GM21423 (cell line): ENCODE data around the gene ZNF783.
"Not testable (repeated sequence)": the region's sequence is repeated elsewhere in the genome, so short reads cannot be mapped to it uniquely, and the experiment has no call there.

ENCODE experiments used
- ATAC-seq: cut with Tn5 transposase; IDR thresholded peaks from one replicate; pipeline ENCODE4 v1.9.1; 2021; ENCODE audit warnings: mild to moderate bottlenecking, moderate library complexity; ENCODE audit not compliant: unreplicated experiment

Gene ZNF783

GRCh38 chr7:149297034-149297755, 35.2 kb downstream of the ZNF783 start:
- ATAC-seq, result no peak

- ATAC-seq, result no peak
Measured at GRCh38 chr7:149300620-149301285, 38.8 kb downstream of the ZNF783 start.

GRCh38 chr7:149302222-149302621, 40.2 kb downstream of the ZNF783 start:
- no peak for ATAC-seq

GRCh38 chr7:149302865-149303264, 40.9 kb downstream of the ZNF783 start:
- no peak for ATAC-seq

GRCh38 chr7:149304006-149304405, 42.0 kb downstream of the ZNF783 start:
- no peak for ATAC-seq

- no peak for ATAC-seq
Measured at GRCh38 chr7:149306854-149307253, 44.9 kb downstream of the ZNF783 start.

GRCh38 chr7:149307775-149308501, 45.9 kb downstream of the ZNF783 start:
- no peak for ATAC-seq

DNA sequence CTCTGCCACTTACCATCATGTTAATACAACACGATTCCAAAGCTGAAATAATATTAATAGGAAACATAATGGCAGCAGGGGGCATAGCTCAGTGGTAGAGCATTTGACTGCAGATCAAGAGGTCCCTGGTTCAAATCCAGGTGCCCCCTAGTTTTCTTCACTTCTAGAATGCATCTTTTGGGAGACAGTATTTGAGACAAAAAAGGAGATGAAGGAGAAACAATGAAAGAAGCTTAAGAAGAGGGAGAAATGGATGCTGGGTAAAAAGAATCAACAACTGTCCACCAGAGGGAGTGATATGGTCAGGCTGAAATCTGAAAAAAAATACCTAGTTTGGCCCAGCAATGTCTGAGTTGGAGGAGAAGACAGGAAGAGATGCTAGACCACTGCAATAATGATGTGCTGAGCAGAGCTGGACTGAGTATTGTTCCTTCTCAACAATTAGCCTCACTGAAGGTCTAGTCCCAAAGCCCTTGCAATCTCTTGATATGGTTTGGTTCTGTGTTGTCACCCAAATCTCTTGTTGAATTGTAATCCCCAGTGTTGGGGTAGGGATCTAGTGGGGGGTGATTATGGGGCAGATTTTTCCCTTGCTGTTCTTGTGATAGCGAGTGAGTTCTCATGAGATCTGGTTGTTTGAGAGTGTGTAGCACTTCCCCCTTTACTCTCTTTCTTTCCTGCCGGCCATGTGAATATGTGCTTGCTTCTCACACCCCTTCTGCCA, 48.3 kb downstream of the ZNF783 start:
- no peak for ATAC-seq

DNA sequence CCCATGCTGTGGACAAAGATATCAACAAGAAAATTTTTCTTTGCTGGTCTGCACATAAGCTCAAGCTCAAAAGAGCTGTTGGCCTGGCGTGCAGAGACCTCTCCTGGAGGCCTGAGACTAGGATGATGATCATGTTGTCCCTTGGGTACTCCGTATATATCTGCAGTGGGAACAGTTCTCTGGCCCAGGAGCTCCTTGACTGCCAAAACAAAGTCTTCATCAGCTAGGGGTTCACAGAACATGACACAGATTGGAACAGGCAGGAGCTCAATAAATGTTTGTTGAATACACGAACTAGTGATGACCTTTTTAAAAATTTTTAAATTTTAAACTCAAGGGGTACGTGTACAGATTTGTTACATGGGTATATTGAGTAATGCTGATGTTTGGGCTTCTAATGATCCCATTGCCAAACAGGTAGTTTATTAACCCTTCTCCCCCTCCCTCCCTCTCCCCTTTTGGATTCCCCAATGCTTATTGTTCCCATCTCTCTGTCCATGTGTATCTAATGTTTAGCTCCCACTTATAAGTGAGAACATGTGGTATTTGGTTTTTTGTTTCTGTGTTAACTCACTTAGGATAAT, 49.1 kb downstream of the ZNF783 start:
- no peak for ATAC-seq

- ATAC-seq, result no peak
Measured at GRCh38 chr7:149313981-149314380, 52.0 kb downstream of the ZNF783 start.

DNA sequence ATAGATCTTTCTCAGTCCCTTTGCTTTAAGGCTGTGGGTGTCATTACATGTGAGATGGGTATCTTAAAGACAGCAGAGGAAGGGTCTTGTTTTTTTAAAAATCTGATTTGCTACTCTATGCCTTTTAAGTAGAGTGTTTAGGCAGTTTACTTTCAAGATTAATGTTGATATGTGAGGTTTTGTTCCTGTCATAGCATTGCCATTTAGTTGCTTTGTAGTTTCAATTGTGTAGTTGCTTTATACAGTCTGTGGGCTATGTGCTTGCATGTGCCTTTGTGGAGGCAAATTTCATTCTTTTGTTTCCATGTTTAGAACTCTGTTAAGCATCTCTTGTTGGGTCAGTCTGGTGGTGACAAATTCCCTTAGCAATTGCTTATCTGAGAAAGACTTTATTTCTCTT, 54.6 kb downstream of the ZNF783 start:
- no peak for ATAC-seq

- no peak for ATAC-seq
Measured at GRCh38 chr7:149317496-149317895, 55.5 kb downstream of the ZNF783 start.

DNA sequence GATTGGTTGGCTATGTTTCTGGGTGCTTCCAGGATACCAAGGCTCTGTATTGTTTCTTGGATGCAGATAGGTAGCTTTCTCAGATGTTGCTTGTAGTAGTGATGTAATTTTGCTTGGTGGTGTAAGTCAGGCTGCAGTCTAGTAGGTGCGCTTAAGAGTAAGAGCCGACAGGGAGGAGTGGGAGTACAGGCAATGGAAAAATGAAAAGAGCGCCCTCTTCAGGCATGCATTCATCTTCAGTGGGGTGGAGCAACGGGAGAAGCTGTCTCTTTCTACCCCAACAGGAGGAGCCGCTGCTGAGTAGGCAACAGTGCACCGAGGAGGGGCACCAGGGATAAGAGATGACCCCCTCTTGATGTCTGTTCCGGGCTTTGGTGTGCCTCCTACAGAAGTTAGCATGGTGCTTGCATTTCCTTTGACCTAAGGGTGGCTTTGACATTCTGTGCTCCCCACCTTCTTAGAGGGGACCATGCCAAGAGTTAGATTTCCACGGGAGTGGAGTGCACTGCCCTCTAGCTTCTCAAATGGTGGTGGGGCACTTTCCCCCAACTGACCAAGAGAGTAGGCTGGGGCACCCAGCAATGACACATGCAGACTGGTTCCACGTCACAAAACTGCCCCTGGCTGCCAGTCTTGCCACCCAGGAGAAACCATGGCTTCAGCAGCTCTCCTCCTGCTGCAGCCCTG, 56.1 kb downstream of the ZNF783 start:
- no peak for ATAC-seq

DNA sequence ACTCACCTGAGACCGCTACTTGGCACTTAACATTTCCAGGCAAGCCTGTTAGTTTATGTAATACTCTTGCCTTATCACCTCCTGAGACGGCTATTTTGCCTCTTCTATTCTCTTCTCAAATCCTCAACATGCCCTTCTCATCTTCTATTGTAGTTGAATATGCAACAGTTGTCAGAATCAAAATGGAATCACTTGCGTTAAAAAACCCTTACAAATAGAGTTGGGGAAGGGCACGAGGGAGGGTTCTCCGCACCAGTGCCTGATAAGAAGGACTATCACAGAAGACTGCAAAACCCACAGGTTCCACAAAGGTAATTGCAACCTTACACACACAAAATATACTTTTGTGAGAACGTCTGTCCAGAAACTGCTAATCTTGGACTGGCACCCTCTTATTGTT, 57.4 kb downstream of the ZNF783 start:
- ATAC-seq, result no peak

DNA sequence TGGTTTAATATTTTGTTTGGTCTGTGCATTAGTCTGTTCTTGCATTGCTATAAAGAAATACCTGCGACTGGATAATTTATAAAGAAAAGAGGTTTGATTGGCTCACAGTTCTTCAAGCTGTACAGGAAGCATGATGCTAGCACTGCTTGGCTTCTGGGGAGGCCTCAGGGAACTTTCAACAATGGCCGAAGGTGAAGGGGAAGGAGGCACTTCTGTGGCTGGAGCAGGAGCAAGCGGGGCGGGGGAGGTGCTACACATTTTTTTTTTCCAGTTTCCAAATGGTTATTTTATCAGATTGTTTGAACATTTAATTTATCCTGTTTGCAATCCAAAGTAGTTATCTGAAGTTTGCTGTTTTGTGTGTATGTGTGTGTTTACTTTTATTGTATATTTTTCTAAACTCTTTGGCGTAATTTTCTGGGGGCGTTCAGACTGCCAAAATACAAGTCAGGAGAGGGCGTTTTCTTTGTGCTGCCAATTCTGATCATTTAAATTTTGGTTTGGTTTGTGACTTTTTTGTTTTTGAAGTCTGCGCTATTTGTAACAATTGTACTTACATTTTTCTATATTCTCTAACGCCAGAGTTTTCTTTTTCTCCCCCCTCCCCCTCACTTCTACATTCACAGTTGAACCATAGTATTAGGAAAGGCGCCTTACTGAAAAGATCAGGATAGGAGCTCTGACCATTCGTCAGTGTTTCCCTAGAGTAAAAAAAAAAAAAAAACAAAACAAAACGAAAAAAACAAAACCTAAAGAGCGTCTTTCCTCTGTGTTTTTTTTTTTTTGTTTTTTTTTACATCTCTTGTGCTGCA, 58.5 kb downstream of the ZNF783 start:
- no peak for ATAC-seq

GRCh38 chr7:149321125-149321905, 59.3 kb downstream of the ZNF783 start:
- ATAC-seq, result not testable (repeated sequence)

DNA sequence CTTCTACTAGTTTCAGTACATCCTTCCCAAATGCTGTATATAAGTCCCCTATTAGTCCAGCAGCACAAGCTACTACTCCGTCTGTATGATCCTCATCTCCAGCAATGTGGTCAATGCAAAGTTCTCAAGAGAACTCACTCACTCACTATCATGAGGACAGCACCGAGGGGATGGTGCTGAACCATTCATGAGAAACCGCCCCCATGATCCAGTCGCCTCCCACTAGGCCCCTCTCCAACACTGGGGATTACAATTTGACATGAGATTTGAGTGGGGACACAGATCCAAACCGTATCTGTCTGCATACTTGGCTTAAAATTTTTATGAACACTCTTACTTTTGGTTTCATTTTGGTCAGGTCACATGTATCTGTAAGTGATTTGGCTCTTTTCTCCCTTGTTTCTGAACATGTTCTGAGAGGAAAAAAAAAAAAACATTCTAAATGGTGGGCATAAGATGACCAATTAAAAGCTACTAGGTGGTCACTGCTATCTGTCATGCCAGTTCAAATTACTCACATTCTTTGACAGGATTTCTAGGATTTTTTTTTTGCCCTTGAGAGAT, 60.1 kb downstream of the ZNF783 start:
- ATAC-seq, result no peak

GRCh38 chr7:149322737-149323136, 60.7 kb downstream of the ZNF783 start:
- ATAC-seq, result no peak
